HFF-Myc (cell line): ENCODE data around the gene FBXL17.
"Not testable (repeated sequence)": the region's sequence is repeated elsewhere in the genome, so short reads cannot be mapped to it uniquely, and the experiment has no call there.

Experiments used
- DNase-seq: peaks from one replicate; pipeline ENCODE4 v3.0.0-alpha.2; 2011; ENCODE audit warnings: low read depth; ENCODE audit errors: extremely low read depth
- H3K4me3 ChIP-seq: replicated peaks from 2 replicates; pipeline ENCODE4 v1.5.1; 2011; ENCODE audit warnings: low read depth, mild to moderate bottlenecking, control low read depth, low read length
- TF ChIP-seq, protein P1 (sequence below): IDR thresholded peaks from 2 replicates; pipeline ENCODE4 v1.5.1; 2012; ENCODE audit warnings: mild to moderate bottlenecking, low read depth, low read length, control low read depth; ENCODE audit errors: missing control alignments

Gene FBXL17

DNA sequence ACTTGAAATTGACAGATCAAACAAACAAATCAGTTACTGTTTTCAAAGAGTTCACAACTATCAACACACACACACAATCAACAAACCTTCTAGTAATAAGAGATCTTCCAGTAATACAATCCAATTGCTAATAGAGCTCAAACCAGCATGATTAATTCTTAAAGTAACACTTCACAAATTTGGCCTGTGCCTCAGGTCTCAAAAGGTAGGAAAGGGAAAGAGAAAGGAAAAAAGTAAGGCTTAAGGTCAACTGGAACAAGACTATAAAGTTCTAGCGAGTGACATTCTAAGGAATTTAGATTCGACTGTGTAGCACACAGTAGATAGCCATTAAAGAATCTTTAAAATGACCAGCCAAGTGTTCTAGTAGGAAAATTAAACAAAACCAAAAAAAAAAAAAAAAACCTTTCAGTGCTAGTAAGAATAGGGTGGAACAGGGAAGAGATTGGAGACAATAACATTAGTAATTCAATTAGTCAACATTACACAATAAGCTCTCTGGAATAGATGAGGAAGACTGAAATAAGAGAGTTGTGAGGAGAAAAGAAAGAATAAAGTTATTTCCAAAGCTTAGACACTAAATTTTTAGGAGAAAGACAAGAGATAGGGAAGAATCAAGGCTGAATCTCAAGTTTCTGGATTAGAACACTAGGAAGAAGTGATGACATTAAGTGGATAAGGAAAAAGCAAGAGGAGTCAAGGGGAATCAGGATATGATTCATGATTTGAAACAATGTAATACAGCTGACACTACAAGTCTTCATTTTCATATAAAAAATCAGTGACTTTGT lies 86.1 kb downstream of the FBXL17 start:
- H3K4me3 ChIP-seq = no peak overlapping the region
- no peak for DNase-seq
- TF ChIP-seq, protein P1, sequence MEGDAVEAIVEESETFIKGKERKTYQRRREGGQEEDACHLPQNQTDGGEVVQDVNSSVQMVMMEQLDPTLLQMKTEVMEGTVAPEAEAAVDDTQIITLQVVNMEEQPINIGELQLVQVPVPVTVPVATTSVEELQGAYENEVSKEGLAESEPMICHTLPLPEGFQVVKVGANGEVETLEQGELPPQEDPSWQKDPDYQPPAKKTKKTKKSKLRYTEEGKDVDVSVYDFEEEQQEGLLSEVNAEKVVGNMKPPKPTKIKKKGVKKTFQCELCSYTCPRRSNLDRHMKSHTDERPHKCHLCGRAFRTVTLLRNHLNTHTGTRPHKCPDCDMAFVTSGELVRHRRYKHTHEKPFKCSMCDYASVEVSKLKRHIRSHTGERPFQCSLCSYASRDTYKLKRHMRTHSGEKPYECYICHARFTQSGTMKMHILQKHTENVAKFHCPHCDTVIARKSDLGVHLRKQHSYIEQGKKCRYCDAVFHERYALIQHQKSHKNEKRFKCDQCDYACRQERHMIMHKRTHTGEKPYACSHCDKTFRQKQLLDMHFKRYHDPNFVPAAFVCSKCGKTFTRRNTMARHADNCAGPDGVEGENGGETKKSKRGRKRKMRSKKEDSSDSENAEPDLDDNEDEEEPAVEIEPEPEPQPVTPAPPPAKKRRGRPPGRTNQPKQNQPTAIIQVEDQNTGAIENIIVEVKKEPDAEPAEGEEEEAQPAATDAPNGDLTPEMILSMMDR = no peak

DNA sequence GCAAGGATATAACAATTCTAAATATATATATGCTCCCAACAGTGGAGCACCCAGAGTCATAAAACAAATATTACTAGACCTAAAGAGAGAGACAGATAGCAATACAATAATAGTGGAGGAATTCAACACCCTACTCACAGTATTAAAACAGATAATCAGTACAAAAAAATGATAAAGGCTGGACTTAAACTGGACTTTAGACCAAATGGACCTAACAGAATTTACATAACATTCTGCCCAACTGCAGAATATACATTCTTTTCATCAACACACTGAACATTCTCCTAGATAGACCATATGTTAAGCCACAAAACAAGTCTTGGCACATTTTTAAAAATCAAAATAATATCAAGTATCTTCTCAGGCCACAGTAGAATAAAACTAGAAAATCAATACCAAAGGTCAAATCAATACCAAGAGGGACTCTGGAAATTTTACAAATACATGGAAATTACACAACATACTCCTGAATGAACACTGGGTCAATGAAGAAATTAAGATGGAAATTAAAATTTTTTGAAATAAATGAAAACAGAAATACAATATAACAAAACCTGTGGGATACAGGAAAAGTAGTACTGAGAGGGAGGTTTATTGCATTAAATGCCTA lies 100.8 kb downstream of the FBXL17 start:
- TF ChIP-seq, protein P1 = no peak
- no peak for DNase-seq
- H3K4me3 ChIP-seq = no peak overlapping the region

DNA sequence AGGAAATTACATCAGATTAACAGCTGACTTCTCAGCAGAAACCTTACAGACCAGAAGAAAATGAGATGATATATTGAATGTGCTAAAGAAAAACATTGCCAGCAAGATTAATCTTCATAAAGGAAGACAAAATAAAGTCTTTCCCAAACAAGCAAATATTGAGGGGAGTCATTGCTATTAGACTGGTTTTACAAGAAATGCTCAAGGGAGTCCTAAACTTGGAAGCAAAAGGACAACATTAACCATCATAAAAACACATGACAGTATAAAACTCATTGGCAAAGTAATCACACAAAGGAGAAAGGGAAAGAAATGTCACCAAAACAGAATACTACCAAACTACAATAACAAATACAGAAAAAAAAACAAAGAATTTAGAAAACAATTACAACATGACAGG lies 101.7 kb downstream of the FBXL17 start:
- no peak for DNase-seq
- TF ChIP-seq, protein P1 = no peak
- H3K4me3 ChIP-seq = no peak overlapping the region

DNA sequence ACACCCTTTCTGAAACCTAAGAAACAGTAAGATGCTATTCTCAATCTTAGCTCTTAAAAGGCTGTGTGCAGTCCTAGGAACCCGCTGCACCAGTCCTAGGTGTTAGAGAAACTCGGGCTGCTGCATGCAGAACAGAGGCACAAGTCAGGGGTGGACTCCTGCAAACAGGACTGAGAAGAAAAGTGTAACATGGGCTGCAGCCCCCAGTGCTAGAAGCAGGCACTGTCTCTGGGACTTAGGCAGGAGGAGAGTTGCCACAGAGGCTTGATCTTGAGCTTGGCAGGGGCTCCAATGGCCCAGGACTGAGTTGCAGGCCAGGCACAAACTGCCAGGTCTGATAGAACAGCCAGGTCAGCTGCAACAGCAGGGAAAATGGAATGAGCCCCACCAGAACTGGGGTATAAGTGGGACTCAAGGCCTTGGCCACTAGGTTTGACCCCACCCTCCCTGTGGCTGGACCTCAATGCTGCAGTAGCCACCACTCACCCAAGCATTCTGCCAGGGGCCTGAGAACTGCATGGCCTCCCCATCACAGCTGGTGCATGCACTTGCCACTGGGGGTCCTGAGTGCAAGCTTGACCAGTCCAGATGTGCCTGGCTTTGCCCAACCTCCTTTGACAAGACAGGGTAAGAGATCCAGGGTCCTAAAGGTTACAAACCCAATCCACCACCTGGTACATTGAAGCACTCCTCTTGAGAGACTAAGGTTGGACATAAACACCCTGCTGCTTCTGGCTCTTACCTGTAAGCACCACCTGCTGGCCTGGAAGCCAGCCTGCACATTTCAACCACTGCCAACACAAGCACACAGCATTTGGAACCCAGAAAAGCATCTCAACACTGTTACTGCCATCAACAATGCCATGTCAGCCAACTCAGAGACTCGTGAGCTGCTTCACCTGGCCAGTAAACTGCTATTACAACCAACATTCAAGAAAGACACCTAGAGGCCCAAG lies 103.3 kb downstream of the FBXL17 start:
- TF ChIP-seq, protein P1 = no peak
- no peak overlapping the region for H3K4me3 ChIP-seq
- DNase-seq = no peak

DNA sequence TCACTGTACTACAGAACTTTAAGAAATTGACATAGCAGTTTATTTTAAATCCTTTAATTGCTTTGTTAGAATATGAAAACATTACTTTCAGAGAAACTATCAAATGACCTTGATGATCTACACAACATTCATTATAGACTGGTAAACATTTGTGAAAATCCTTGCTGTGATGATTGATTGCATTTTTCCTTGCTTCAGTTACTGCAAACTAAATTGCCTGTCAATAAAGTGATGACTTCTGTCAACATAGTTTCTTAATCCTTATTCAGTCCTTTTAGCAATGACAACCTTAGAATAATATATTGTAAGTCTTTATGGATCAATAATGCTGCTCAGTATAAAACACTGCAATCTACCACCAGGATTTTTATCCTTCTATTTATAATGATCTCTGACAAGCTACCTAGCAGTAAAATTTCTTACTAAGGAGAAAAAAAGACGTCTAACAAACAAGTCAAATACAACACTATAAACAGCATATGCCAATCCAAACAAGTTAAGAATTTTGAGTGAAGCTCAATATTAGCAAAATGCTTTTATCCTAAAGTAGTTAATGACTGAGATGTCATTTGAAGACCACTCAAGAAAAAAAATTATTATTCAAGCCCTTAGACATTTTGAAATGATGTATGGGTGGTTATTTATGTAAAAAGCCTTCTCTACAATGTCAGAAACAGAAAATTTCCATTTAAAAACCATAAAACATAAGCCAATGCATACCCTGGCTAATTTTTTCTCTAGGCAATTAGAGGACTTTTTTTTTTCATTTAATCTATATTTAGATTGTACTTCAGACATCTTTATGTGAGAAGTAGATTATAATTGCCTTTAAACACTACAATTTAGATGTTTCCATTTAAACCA lies 105.5 kb downstream of the FBXL17 start:
- TF ChIP-seq, protein P1 = no peak
- no peak overlapping the region for H3K4me3 ChIP-seq
- DNase-seq = no peak

DNA sequence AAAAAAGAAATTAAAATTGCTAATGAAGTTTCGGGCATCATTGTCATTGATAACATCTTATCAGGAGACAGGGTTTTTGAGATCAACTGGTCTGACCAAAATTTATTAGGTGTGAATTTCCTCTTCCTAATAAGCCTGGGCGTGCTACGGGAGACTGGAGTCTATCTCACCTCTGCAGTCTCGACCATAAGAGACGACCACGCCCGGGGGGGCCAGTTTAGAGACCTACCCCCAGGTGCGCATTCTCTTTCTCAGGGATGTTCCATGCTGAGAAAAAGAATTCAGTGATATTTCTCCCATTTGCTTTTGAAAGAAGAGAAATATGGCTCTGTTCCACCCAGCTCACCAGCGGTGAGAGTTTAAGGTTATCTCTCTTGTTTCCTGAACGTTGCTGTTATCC lies 107.8 kb downstream of the FBXL17 start:
- H3K4me3 ChIP-seq = not testable (repeated sequence)

More for the DNA sequence above, 107.8 kb downstream of the FBXL17 start:
- DNase-seq = not testable (repeated sequence)
